HUES6 (cell line): ENCODE measurements around the gene GRID1.
"Not testable (repeated sequence)": the region's sequence is repeated elsewhere in the genome, so short reads cannot be mapped to it uniquely, and the experiment has no call there.

Source experiments
- H3K27ac ChIP-seq: 2 replicates; pipeline ENCODE4 v1.7.0; 2013; ENCODE audit warnings: low read depth, mild to moderate bottlenecking, low read length, inconsistent platforms
- H3K27me3 ChIP-seq: 2 replicates; pipeline ENCODE4 v1.6.1; 2013; ENCODE audit warnings: low read length; ENCODE audit not compliant: control insufficient read depth, insufficient read depth
- H3K36me3 ChIP-seq: 2 replicates; pipeline ENCODE4 v1.6.1; 2013; ENCODE audit warnings: low read length; ENCODE audit not compliant: control insufficient read depth, insufficient read depth
- H3K4me1 ChIP-seq: 2 replicates; pipeline ENCODE4 v1.6.1; 2013; ENCODE audit warnings: low read length; ENCODE audit not compliant: control insufficient read depth, insufficient read depth
- H3K4me3 ChIP-seq: 2 replicates; pipeline ENCODE4 v1.5.1; 2013; ENCODE audit warnings: low read depth, low read length
- H3K9ac ChIP-seq: one replicate; pipeline ENCODE4 v1.6.1; 2013; ENCODE audit warnings: mild to moderate bottlenecking, low read length
- H3K9me3 ChIP-seq: 2 replicates; pipeline ENCODE4 v1.6.1; 2013; ENCODE audit warnings: low read depth, low read length; ENCODE audit not compliant: control insufficient read depth, insufficient read depth

The GRID1 gene

DNA sequence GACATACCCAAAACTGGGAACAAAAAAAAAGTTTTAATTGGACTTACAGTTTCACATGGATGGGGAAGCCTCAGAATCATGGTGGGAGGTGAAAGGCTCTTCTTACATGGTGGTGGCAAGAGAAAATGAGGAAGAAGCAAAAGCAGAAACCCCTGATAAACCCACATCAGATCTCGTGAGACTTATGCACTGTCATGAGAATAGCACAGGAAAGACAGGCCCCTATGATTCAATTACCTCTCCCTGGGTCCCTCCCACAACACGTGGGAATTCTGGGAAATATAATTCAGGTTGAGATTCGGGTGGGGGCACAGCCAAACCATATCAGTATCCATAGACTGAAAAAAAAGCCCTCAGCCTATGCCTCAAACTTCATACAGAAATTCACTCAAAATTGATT lies 647.2 kb downstream of the GRID1 start:
- Histone ChIP-seq H3K36me3 (no peaks in the 10 kb centered on the region), H3K9me3 (no peaks in the 10 kb centered on the region), H3K4me3 (no peak overlapping the region), H3K27me3 (no peaks in the 10 kb centered on the region), H3K27ac (no peak overlapping the region), H3K9ac (no peak overlapping the region), H3K4me1 (no peaks in the 10 kb centered on the region)

DNA sequence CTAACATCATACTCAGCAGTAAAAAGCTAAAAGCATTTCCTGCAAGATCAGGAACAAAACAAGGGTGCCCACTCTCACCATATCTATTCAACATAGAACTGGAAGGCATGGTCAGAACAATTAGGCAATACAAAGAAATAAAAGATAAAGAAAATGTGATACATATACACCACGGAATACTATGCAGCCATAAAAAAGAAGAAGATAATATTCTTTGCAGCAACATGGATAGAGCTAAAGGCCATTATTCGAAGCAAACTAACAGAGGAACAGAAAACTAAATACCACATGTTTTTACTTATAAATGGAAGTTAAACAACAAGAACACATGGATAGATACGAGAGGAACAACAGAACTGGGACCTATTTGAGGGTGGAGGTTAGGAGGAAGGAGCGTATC lies 652.7 kb downstream of the GRID1 start:
- H3K9ac ChIP-seq, result no peak overlapping the region
- H3K36me3 ChIP-seq, result no peaks in the 10 kb centered on the region
- H3K9me3 ChIP-seq, result no peaks in the 10 kb centered on the region
- H3K4me3 ChIP-seq, result no peak overlapping the region
- H3K27me3 ChIP-seq, result no peaks in the 10 kb centered on the region
- no peak overlapping the region for H3K27ac ChIP-seq
- no peaks in the 10 kb centered on the region for H3K4me1 ChIP-seq

DNA sequence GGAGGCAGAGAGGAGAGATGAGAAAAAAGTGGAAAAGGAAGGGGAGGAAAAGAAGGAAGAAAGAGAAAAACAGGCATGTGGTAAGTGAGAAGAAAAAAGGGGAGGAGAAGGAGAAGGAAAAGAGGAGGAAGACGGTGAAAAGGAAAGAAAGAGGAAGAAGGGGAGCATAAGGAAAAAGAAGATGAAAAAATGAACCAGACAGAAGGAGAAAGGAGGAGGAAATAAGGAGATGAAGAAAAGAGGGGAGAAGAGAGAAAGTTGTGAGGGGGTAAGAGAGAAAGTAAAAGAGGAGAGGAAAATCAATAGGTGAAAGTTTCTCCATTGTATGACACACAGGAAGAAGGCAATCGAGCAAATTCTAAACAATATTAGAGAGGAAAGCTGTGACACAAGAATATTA lies 663.8 kb downstream of the GRID1 start:
- Histone ChIP-seq H3K27ac (no peak overlapping the region), H3K4me3 (no peak overlapping the region), H3K9ac (no peak overlapping the region), H3K27me3 (no peaks in the 10 kb centered on the region), H3K4me1 (no peaks in the 10 kb centered on the region), H3K9me3 (no peaks in the 10 kb centered on the region), H3K36me3 (no peaks in the 10 kb centered on the region)

DNA sequence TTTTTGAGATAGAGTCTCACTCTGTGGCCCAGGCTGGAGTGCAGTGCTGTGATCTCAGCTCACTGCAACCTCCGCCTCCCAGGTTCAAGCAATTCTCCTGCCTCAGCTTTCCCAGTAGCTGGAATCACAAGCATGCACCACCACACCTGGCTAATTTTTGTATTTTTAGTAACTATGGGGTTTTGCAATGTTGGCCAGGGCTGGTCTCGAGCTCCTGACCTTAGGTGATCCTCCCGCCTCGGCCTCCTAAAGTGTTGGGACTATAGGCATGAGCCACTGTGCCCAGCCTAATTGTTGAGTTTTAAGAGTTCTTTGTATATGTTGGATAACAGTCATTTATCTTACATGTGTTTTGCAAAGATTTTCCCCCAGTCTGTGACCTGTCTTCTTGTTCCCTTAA lies 667.5 kb downstream of the GRID1 start:
- H3K36me3 ChIP-seq, H3K9ac ChIP-seq, H3K9me3 ChIP-seq, H3K4me1 ChIP-seq, H3K27ac ChIP-seq, H3K4me3 ChIP-seq, H3K27me3 ChIP-seq: not testable (repeated sequence)

DNA sequence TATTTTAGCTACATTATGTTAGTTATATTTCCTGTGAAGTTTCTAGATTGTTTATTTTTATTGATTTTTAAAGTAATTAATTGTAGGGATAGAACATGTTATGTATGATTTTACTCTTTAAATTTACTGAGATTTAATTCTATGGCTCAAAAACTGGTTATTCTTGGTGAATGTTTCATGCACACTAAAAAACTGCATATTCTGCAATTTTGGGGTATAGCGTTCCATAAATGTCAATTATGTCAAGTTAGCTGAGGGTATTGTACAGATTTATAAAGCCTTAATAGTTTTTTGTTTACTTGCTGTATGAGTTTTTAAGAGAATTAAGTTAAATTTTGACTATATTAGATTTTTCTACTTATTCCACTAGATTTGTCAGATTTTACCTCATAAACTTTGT lies 669.7 kb downstream of the GRID1 start:
- H3K4me1 ChIP-seq, result no peaks in the 10 kb centered on the region
- H3K36me3 ChIP-seq, result no peaks in the 10 kb centered on the region
- H3K27me3 ChIP-seq, result no peaks in the 10 kb centered on the region
- no peak overlapping the region for H3K27ac ChIP-seq
- H3K4me3 ChIP-seq, result no peak overlapping the region
- H3K9ac ChIP-seq, result no peak overlapping the region
- H3K9me3 ChIP-seq, result no peaks in the 10 kb centered on the region

DNA sequence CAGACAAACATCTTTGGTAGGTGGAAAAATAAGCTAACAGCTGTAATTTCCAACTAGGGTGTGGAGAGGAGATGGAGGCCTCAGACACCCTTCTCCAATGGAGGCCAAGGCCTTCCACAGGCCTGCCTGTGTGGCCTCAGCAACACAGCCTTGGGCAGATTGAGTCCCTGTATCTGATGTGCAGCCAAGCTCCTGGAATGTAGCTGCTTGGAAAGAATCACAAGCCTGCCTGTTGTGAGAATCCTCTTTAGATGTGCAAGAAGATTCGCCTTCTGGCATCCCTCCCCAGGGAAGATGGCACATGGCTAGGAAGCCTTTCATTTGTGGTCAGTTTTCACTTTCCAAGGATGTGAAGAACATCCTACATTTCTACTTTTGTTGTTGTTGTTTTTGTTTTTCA lies 684.0 kb downstream of the GRID1 start:
- Histone ChIP-seq H3K36me3 (no peaks in the 10 kb centered on the region), H3K4me3 (no peak overlapping the region), H3K9me3 (no peaks in the 10 kb centered on the region), H3K9ac (no peak overlapping the region), H3K4me1 (no peaks in the 10 kb centered on the region), H3K27ac (no peak overlapping the region), H3K27me3 (no peaks in the 10 kb centered on the region)

DNA sequence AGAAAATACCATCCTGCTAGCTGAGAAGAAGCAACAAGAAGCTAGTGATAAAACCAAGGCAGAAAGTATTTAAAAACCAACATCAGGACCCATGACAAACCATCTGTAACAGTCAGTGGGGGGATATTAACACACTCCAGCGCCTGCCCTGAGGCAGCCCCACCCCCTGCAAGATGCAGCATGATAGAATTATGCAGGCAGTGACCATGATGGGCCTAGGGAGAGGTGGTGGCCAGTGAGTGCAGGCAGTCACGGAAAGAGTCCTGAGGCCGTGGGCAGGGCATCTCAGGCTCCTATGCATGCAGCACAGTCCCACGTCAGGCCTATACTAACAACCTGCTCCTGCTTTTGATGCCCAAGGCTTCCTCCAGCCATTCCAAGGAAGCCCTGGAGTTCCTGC lies 686.9 kb downstream of the GRID1 start:
- Histone ChIP-seq H3K36me3 (no peaks in the 10 kb centered on the region), H3K27ac (no peak overlapping the region), H3K27me3 (no peaks in the 10 kb centered on the region), H3K9ac (no peak overlapping the region), H3K4me3 (no peak overlapping the region), H3K4me1 (no peaks in the 10 kb centered on the region), H3K9me3 (no peaks in the 10 kb centered on the region)

DNA sequence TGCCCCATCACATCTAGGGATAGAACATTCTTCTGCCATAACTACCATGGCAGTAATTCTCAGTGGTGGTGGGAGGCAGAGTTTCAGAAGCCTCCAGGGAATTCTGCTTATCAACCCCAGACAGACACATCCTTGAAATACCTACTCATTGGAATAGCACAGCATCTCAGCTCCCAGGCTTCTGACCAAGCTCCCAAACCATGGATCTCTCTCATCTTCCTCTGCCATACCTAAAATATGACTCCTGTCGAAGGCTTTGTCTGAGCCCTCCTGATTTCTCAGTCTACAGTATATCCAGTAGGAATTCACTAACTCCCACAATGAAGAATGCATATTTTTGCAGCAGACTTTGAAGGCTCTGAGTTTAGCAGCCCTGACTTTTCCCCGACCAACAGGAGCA lies 687.5 kb downstream of the GRID1 start:
- no peak overlapping the region for H3K4me3 ChIP-seq
- H3K27me3 ChIP-seq, result no peaks in the 10 kb centered on the region
- H3K27ac ChIP-seq, result no peak overlapping the region
- no peaks in the 10 kb centered on the region for H3K36me3 ChIP-seq
- no peak overlapping the region for H3K9ac ChIP-seq
- no peaks in the 10 kb centered on the region for H3K9me3 ChIP-seq
- no peaks in the 10 kb centered on the region for H3K4me1 ChIP-seq

DNA sequence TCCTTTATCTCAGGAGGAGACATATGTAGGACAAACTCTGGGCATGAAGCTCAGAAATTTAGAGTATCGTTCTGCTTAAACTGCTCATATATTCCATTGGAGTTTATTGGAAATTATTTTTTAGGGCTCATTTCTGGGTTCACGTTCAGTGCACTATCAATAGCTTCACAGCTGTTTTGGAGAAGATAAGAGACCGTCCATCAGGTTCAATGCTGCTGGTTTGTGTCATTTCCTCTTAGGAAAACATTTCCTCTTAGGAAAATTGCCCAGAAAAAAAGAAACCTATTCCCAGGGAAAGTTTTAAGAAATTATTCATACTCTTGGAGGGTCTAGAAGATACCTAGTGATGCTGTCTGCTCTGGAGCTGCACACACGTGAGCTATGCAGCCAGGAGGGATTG lies 691.7 kb downstream of the GRID1 start:
- H3K27me3 ChIP-seq, result no peaks in the 10 kb centered on the region
- H3K4me1 ChIP-seq, result no peaks in the 10 kb centered on the region
- H3K36me3 ChIP-seq, result no peaks in the 10 kb centered on the region
- peaks cover 4% of the 10 kb centered on the region for H3K9me3 ChIP-seq
- H3K4me3 ChIP-seq, result no peak overlapping the region
- no peak overlapping the region for H3K9ac ChIP-seq
- H3K27ac ChIP-seq, result no peak overlapping the region

DNA sequence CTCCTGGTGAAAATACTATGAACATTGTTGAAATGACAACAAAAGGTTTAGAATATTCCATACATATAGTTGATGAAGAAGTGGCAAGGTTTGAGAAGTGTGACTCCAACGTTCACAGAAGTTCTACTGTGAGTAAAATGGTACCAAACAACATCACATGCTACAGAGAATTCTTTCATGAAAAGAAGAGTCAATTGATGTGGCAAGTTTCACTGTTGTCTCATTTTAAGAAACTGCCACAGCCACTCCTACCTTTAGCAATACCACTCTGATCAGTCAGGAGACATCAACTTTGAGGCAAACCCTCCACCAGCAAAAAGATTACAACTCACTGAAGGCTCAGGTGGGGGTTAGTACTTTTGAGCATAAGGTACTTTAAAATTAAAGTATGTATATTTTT lies 693.3 kb downstream of the GRID1 start:
- Histone ChIP-seq H3K4me1 (peaks cover 4% of the 10 kb centered on the region; the same call in 1 of the 2 replicates), H3K9ac (no peak overlapping the region), H3K9me3 (peaks cover 4% of the 10 kb centered on the region), H3K4me3 (no peak overlapping the region), H3K27me3 (no peaks in the 10 kb centered on the region), H3K27ac (no peak overlapping the region), H3K36me3 (no peaks in the 10 kb centered on the region)

DNA sequence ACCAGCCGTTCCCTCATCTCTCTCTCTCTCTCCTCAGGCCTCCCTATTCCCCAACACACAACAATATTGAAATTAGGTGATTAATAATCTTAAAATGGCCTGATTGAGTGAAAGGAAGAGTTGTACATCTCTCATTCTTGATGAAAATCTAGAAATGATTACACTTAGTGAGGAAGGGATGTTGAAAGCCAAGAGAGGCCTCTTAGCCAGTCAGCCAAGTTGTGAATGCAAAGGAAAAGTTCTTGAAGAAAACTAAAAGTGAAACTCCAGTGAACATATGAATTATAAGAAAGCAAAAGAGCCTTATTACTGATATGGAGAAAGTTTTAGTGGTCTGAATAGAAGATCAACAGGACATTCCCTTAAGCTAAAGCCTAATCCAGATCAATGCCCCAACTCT lies 695.1 kb downstream of the GRID1 start:
- Histone ChIP-seq H3K27me3 (no peaks in the 10 kb centered on the region), H3K4me1 (peaks cover 18% of the 10 kb centered on the region), H3K36me3 (no peaks in the 10 kb centered on the region), H3K27ac (no peak overlapping the region), H3K9ac (no peak overlapping the region), H3K4me3 (no peak overlapping the region), H3K9me3 (peaks cover 4% of the 10 kb centered on the region)

DNA sequence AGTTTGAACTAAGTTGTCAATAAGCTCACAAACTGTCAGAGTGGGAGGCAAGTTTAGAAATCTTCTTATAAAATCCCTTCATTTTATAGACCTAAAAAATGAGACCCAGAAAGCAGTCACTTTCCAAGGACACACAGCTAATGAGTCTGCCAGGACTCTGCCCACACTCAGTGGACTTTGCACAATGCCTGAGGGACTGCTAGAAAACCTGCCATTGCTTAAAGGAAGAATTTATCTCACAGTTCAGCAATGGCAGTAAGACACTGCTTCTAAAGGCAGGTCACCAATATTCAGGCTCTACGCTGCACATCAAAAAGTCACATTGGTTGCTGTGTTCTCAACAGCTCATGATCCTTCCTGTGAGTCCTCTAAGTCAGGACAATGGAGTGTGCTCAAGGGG lies 698.1 kb downstream of the GRID1 start:
- Histone ChIP-seq H3K9ac (no peak overlapping the region), H3K4me1 (peaks cover 18% of the 10 kb centered on the region), H3K36me3 (no peaks in the 10 kb centered on the region), H3K4me3 (no peak overlapping the region; the same call in 1 of the 2 replicates), H3K27ac (no peak overlapping the region), H3K27me3 (no peaks in the 10 kb centered on the region), H3K9me3 (peaks cover 4% of the 10 kb centered on the region)
